Stimulated activated naive CD8-positive, alpha-beta T cell treated with anti-CD3 and anti-CD28 coated beads, Interleukin-15, Interleukin-2, amounts not matched to agents 100 ng/mL and 50 ng/mL, for 24 hours (primary cell): ENCODE measurements around the gene ADRA1B.
"Not testable (repeated sequence)": the region's sequence is repeated elsewhere in the genome, so short reads cannot be mapped to it uniquely, and the experiment has no call there.

ENCODE experiments used
- H3K27ac Mint-ChIP-seq: one replicate; pipeline ENCODE4 v1.8.0; 2021; ENCODE audit warnings: mild to moderate bottlenecking, mixed read lengths
- H3K27me3 Mint-ChIP-seq: one replicate; pipeline ENCODE4 v1.8.0; 2021; ENCODE audit warnings: mixed read lengths
- H3K36me3 Mint-ChIP-seq: one replicate; pipeline ENCODE4 v1.8.0; 2021; ENCODE audit warnings: low read depth, mixed read lengths
- H3K4me1 Mint-ChIP-seq: one replicate; pipeline ENCODE4 v1.8.0; 2021; ENCODE audit warnings: low read depth, mixed read lengths
- H3K4me3 Mint-ChIP-seq: one replicate; pipeline ENCODE4 v1.8.0; 2021; ENCODE audit warnings: mild to moderate bottlenecking, mixed read lengths
- H3K9me3 Mint-ChIP-seq: one replicate; pipeline ENCODE4 v1.8.0; 2021; ENCODE audit warnings: mixed read lengths

ADRA1B gene

DNA sequence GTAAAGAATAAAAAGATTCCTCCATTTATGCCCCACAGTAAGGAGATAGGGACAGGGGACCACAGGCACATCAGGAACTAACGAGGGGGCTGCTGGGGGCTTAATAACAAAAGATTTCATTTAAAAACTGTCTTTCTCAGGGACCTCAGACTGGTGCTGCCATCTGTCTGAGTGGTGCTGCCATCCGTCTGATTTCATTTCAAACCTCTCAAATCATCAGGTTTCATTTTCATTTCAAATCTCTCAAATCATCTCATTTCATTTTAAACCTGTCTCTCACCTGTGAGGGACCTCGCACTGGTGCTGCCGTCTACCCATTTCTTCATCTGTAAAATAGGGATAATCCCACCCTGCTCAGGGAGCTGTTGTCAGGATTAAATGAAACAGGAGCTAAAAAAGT is 45.9 kb downstream of the ADRA1B start:
- no peaks in the 10 kb centered on the region for H3K4me1 Mint-ChIP-seq

GRCh38 chr5:159963935-159964334 is 47.7 kb downstream of the ADRA1B start:
- Mint-ChIP-seq H3K9me3 (no peaks in the 10 kb centered on the region), H3K27me3 (peaks cover 37% of the 10 kb centered on the region), H3K4me1 (no peaks in the 10 kb centered on the region)

More for the DNA sequence above, 45.9 kb downstream of the ADRA1B start:
- Mint-ChIP-seq H3K27me3 (peaks cover 22% of the 10 kb centered on the region), H3K27ac (no peak overlapping the region), H3K9me3 (no peaks in the 10 kb centered on the region), H3K4me3 (no peak overlapping the region), H3K36me3 (no peaks in the 10 kb centered on the region)

DNA sequence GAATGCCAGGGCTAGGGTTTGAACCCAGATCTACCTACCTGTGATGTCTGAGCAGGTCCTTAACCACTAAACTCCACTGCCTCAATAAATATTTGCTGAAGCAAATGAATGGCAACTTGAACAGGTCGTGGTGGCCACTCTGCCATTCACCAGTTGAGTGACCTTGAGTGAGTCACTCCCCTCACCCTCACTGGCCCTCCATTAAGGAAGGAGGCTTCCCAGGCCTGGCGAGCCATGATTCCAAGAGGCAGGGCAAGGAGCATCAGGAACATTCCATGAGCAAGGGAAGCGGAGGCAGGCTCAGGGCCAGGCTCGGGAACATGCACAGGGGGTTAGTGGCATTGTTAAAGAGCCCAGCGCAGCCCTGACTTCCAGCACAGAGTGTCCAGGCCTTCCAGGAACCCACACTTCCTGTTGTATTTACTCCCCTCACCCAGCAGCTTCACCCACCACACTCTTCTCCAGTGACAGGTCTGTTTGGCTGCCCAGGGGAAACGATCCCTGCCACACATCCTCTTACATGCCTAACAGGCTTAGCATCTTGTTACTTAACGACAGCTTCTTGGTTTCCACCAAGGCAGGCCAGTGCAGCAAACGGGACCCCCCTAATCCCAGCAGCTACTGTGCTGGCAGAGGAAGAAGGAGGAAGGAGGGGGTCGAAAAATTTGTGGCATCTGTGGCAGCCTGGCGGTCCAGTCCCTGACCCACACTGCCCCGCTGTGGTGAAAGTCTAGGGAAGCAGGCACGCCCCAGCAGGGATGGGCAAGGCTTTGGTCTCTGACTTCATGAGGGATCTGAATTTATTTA is 49.0 kb downstream of the ADRA1B start:
- Mint-ChIP-seq H3K27ac (no peak overlapping the region), H3K4me3 (no peak overlapping the region), H3K36me3 (no peaks in the 10 kb centered on the region), H3K9me3 (no peaks in the 10 kb centered on the region), H3K27me3 (peaks cover 43% of the 10 kb centered on the region), H3K4me1 (no peaks in the 10 kb centered on the region)

More at GRCh38 chr5:159963935-159964334, 47.7 kb downstream of the ADRA1B start:
- Mint-ChIP-seq H3K36me3 (no peaks in the 10 kb centered on the region), H3K4me3 (no peak overlapping the region), H3K27ac (no peak overlapping the region)

DNA sequence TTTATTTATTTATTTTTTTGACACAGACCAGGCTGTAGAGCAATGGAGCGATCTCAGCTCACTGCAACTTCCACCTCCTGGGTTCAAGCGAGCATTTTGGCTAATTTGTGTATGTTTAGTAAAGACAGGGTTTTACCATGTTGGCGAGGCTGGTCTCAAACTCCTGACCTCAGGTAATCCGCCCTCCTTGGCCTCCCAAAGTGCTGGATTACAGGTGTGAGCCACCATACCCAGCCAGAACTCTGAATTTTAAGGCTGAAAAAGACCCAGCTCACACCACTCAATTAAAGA is 49.5 kb downstream of the ADRA1B start:
- not testable (repeated sequence) for H3K27ac Mint-ChIP-seq, H3K4me1 Mint-ChIP-seq
- peaks cover 49% of the 10 kb centered on the region for H3K27me3 Mint-ChIP-seq

DNA sequence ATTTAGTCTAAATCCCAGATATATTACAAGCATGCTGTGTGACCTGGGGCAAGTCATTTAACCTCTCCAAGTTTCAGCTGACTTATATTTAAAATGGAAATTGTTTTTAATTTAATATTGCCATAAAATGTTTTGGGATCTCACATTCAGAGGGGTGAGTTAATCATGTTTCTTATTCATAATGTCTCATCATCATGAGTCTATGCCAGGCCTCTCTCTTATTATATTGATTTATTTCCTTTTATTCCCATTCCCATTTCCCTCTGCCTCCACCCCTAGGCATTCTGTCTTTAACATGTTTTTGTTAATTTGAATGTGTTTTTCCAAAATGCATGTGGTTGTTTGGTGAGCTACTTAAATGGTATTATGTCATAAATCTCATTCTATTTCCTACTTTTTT is 53.7 kb downstream of the ADRA1B start:
- Mint-ChIP-seq H3K9me3 (no peaks in the 10 kb centered on the region), H3K36me3 (no peaks in the 10 kb centered on the region), H3K27ac (no peak overlapping the region), H3K27me3 (peaks cover 82% of the 10 kb centered on the region), H3K4me3 (no peak overlapping the region), H3K4me1 (peaks cover 7% of the 10 kb centered on the region)

More for the DNA sequence above, 49.5 kb downstream of the ADRA1B start:
- not testable (repeated sequence) for H3K4me3 Mint-ChIP-seq, H3K36me3 Mint-ChIP-seq, H3K9me3 Mint-ChIP-seq

GRCh38 chr5:159971038-159971437 is 54.8 kb downstream of the ADRA1B start:
- no peak overlapping the region for H3K4me3 Mint-ChIP-seq
- no peaks in the 10 kb centered on the region for H3K36me3 Mint-ChIP-seq
- H3K9me3 Mint-ChIP-seq = no peaks in the 10 kb centered on the region
- H3K4me1 Mint-ChIP-seq = peaks cover 7% of the 10 kb centered on the region
- H3K27me3 Mint-ChIP-seq = peaks cover 74% of the 10 kb centered on the region
- no peak overlapping the region for H3K27ac Mint-ChIP-seq

DNA sequence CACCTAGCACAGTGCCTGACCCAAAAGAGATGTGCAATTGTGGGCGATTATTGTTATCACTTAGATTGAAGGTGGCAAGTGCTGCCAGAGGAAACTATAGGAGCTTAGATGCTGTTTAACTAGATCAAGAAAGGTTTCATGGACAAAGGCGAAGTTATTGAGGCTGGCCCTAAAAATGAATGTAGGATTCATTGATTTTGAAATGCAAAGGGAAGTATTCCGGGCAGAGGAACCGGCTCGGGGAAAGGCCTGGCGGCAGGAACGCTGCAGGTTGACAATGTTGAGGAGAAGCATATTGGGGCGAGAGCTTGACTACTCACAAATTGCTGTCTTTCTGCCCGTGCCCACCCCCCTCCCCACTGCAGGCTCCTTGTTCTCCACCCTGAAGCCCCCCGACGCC is 55.2 kb downstream of the ADRA1B start:
- no peak overlapping the region for H3K27ac Mint-ChIP-seq

GRCh38 chr5:159971931-159972461 is 55.7 kb downstream of the ADRA1B start:
- H3K4me3 Mint-ChIP-seq = no peak overlapping the region
- H3K36me3 Mint-ChIP-seq = no peaks in the 10 kb centered on the region
- H3K27me3 Mint-ChIP-seq = peaks cover 64% of the 10 kb centered on the region
- peaks cover 7% of the 10 kb centered on the region for H3K4me1 Mint-ChIP-seq
- H3K9me3 Mint-ChIP-seq = no peaks in the 10 kb centered on the region
- no peak overlapping the region for H3K27ac Mint-ChIP-seq

More for the DNA sequence above, 55.2 kb downstream of the ADRA1B start:
- H3K4me1 Mint-ChIP-seq = peaks cover 7% of the 10 kb centered on the region
- peaks cover 69% of the 10 kb centered on the region for H3K27me3 Mint-ChIP-seq
- H3K4me3 Mint-ChIP-seq = peak overlapping the region; percentile 42
- no peaks in the 10 kb centered on the region for H3K36me3 Mint-ChIP-seq
- no peaks in the 10 kb centered on the region for H3K9me3 Mint-ChIP-seq

DNA sequence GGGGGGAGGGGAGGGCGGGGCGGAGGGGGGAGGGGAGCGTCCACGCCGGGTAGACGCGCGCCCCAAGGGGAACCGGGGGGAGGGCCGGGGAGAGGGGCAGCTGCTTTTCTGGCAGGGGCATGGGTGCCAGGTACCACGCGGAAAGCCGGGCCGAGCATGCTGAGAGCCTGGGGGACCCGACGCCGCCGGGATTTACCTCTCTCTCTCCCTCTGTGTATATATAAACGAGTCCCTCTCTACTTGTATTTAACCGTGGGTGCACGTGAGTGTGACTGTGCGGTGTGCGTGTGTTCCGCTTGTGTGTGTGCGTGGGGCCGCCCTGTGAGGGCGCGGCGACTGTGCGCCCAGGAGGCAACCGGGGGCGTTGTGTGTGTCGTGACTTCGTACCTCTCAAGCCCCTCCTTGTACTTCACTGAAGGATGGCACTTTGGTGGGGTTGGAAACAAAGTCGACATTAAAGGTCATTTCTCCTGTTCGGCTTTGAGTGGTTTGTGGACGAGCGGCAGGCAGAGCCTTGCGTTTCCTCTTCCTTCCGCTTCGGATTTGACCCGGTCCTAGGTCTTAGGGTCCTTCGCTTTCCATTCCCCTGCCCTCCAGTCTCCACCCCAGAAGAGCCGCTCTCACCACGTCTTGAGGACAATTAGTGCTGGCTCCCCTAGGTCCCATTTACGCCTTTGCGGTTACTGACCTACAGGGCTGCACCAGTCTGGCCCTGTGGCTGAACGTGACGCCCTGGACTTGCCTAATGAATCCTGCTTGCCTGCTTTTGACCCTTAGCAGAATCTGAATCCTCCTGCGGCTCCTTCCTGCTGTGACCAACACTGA is 56.5 kb downstream of the ADRA1B start:
- no peaks in the 10 kb centered on the region for H3K9me3 Mint-ChIP-seq
- H3K36me3 Mint-ChIP-seq = no peaks in the 10 kb centered on the region
- H3K4me3 Mint-ChIP-seq = peak overlapping the region; percentile 76
- no peak overlapping the region for H3K27ac Mint-ChIP-seq
- H3K4me1 Mint-ChIP-seq = peaks cover 7% of the 10 kb centered on the region
- H3K27me3 Mint-ChIP-seq = peaks cover 60% of the 10 kb centered on the region

DNA sequence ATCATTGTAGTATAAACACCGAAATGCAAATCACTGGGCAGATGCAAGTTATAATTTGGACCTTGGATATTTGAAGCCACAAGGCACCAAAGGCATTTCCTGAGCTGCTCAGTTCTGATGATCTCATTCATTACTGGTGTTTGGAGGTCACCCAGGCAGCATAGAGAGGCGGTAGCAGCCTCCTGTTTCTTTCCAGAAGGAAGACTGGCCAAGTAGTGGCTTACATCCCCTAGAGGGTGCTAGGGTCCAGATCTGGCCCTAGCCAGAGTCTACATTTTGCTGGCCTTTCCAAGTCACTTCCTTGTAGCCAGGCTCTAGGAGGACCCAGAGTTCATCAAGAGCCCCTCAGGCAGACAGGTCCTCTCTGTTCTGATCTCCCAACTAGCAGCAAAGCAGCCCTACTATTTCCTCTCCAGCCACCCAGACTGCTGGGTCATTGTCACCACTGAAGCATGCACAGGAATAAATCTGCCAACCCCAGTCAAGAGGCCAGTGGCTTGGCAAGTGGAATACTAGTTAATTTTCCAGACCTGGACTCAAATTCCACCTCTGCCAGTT is 59.3 kb downstream of the ADRA1B start:
- no peak overlapping the region for H3K4me3 Mint-ChIP-seq
- H3K27me3 Mint-ChIP-seq = peaks cover 61% of the 10 kb centered on the region
- no peaks in the 10 kb centered on the region for H3K9me3 Mint-ChIP-seq
- no peaks in the 10 kb centered on the region for H3K36me3 Mint-ChIP-seq
- H3K27ac Mint-ChIP-seq = no peak overlapping the region
- peaks cover 7% of the 10 kb centered on the region for H3K4me1 Mint-ChIP-seq

DNA sequence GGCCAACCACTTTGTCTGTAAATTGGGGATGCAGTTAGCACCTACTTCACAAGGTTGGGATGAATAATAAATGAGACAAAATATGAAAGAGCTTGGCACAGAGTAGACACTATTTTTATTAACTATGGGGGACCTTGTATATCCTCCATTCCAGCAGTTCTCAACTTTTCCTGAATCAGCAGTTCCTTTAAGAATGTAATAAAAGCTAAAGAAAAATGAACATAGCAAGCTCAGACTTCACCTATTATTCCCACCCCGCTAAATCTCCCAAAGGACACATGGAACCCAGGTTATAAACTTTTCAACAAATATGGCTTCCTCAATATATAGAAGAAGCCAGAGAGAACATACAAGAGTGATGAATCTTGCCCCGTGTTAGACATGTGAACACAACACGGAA is 60.6 kb downstream of the ADRA1B start:
- no peak overlapping the region for H3K27ac Mint-ChIP-seq
- peaks cover 7% of the 10 kb centered on the region for H3K4me1 Mint-ChIP-seq
- H3K36me3 Mint-ChIP-seq = no peaks in the 10 kb centered on the region
- no peak overlapping the region for H3K4me3 Mint-ChIP-seq
- peaks cover 57% of the 10 kb centered on the region for H3K27me3 Mint-ChIP-seq
- H3K9me3 Mint-ChIP-seq = no peaks in the 10 kb centered on the region

GRCh38 chr5:159978358-159978757 is 62.1 kb downstream of the ADRA1B start:
- Mint-ChIP-seq H3K36me3 (no peaks in the 10 kb centered on the region), H3K27ac (no peak overlapping the region), H3K27me3 (peaks cover 52% of the 10 kb centered on the region), H3K4me1 (no peaks in the 10 kb centered on the region), H3K9me3 (no peaks in the 10 kb centered on the region), H3K4me3 (no peak overlapping the region)

- H3K27me3 Mint-ChIP-seq = peaks cover 41% of the 10 kb centered on the region
- no peak overlapping the region for H3K27ac Mint-ChIP-seq
- no peak overlapping the region for H3K4me3 Mint-ChIP-seq
Measured at GRCh38 chr5:159982421-159983173, 66.3 kb downstream of the ADRA1B start.

GRCh38 chr5:159987031-159987674 is 70.9 kb downstream of the ADRA1B start:
- Mint-ChIP-seq H3K4me1 (no peaks in the 10 kb centered on the region), H3K4me3 (peak overlapping the region; percentile 35), H3K27me3 (peaks cover 40% of the 10 kb centered on the region), H3K36me3 (no peaks in the 10 kb centered on the region), H3K9me3 (no peaks in the 10 kb centered on the region), H3K27ac (no peak overlapping the region)

More at GRCh38 chr5:159982421-159983173, 66.3 kb downstream of the ADRA1B start:
- no peaks in the 10 kb centered on the region for H3K9me3 Mint-ChIP-seq
- H3K36me3 Mint-ChIP-seq = no peaks in the 10 kb centered on the region
- no peaks in the 10 kb centered on the region for H3K4me1 Mint-ChIP-seq
